Gastrocnemius medialis (tissue), 4 donors: Measurements from ENCODE around the gene CLSTN2.

ENCODE experiments used
- CTCF ChIP-seq, 5 experiments: fragments of 450-650 bp in 3 of 5; fragments of 200-600 bp in 2 of 5; sonication (generic) in 2 of 5; IDR thresholded peaks in 4 of 5; conservative IDR thresholded peaks in 1 of 5; 1 replicate in 4 of 5; 2 replicates in 1 of 5; pipeline ENCODE4 v1.5.1; 2016 to 2019; ENCODE audit warnings: antibody characterized with exemption in 5 of 5, mild to moderate bottlenecking in 3 of 5, moderate library complexity in 3 of 5
- POLR2A ChIP-seq, 2 donors: fragments of 450-650 bp; IDR thresholded peaks; one replicate each; pipeline ENCODE4 v1.6.1; 2017; ENCODE audit warnings: antibody characterized with exemption in 2 of 2, mild to moderate bottlenecking in 2 of 2, moderate library complexity in 2 of 2

GRCh38 chr3:140160553-140160952 is 225.6 kb downstream of the CLSTN2 start:
- TF ChIP-seq CTCF (IDR thresholded peaks at IDR 0.05 in 4 of 5, conservative IDR thresholded peaks at IDR 0.05 in 1 of 5) (no peak), POLR2A (IDR thresholded peaks at IDR 0.05) (no peak)
